Dedifferentiated amniotic fluid mesenchymal stem cell (primary cell): ENCODE data around the gene CHPF2.
A peak's percentile ranks its signal among the peaks of the same experiment; 100 is the strongest.

Source experiments
- DNase-seq: peaks from one replicate; pipeline ENCODE4 v3.0.0-alpha.2; 2016; ENCODE audit errors: extremely low spot score

CHPF2 gene

DNA sequence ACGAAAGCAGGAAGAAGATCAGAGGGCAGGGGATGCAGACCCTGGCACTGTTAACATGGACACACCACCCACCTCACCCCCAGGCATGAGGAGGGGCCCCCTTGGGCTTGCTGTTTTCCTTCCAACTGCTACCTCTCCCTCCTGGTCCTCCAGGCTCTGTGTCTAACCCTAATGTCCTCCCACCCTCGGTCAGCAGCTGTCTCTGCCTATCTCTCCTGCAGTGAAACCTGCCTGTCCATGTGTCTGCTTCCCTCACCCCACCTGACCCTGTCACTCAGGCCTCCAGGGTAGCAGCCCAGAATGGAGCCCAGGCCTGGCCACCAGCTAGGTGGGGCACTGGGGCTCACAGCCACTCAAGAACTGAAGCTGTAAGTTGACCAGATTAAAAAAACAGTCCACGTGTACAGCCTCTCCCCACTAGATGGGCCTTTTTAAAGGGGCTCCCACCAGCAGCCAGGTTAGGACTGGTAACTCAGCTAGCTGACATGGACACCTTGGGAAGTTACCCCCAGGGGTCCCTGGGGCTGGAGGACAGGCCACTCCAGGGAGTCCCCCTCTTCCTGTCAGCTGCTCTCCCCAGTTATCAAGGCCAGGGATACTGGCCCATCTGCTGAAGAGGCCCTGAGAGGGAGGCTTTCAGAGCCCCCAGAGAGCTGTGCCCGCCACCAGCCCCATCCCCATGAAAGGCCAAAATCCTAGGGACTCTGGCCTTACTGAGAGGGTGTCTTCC is 14.7 kb downstream of the CHPF2 start:
- no peak for DNase-seq

DNA sequence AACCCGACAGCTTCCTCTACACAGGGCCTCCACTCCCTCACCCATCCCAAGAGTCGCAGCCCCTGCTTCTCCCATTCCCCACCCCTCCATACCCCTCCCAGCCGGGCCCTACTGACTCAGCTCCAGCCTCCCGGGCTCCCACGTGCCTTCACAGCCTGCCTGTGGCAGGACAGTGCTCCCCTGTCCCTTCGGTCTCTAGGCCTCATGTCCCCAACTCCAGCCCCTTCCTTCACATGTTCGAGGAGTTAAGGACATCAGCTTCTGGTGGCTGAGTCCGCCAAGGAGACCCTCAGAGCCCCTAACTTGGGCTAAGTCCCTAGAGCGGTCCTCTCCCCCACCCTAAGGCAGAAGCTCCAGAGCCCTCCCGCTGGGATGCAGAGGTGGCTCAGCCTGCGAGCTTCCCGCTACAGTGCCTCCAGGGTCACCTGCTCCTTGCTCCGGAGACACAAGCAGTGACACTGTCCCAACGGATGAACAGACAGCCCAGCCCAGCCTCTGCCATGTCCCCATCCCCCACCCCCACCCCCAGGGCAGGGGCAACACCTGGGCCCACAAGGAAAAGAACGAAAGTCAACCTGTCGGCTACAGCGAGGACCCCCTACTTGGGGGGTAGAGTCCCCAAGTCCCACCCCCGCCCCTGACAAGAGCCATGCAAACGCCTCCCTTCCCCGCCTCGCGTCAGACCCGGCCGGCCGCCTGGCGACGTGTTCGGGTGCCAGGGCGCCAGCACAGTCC is 15.5 kb downstream of the CHPF2 start:
- DNase-seq, result no peak

DNA sequence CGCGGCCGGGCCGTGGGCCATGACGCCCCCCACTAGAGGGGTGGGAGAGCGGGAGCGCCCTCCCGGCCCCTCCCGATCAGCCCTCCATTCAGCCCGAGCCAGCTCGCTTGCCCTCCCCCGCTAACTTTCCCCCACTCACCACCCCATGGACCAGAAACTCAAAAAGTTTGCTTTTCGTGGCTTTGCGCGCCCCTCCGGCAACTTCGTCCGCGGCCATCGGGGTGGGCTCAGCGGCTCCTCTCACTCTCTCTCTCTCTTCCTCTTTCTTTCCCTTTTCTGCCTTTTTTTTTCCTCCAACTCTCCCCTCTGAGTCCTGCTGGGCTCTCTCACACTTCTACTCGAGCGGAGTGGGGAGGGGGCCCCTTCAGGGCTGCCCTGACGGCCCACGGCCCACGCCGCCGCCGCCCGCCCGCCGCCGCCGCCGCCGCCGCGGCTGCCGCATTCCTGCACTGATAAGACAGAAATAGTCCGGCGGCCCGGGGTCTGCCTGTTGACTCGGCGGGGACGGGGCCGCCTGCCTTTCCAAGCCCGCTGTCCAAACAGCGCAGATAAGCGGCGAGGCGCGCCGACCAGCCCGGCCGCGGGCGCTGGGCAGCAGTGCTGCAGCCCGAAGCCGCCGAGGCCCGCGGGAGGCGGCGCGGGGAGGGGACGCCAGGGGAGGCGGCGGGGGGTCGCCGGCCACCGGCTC is 16.2 kb downstream of the CHPF2 start, which contains the start of gene SMARCD3:
Gene SMARCD3, minus strand, starts transcription at position 349 of the 688 bp plus-strand sequence. Its CDS starts 132 bp downstream, at position 217.
- no peak for DNase-seq

DNA sequence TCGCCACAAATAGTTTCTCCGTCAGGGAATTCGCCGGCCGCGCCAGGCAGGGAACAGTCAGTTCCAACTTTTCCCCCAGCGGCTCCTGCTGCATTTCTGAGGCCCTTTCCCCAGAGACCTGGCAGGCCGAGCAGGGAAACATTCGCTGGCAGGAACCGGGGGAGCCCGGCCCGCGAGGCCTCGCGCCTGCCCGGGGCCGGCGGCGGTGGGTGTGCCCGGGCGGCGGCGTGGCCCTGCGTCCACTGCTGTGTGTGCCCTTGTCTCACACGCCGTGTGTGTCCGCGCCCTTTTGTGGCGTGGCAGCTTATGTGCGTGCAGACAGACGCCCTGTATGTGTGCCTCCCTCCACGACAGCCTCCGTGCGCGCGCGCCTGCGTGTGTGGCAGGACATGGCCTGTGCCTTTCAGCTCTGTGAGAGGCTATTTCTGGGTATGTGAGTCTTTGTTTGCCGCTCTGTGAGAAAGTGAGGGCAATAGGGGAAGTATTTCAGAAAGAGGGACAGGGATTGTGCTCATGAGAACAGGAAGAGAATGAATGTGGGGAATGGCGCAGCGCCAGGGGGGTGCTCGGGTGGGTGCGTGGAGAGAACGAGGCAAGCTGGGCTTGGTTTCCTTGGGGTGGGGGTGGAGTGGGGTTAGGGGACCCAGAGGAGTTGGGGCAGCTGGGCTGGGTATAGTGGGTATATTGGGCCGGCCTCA is 16.9 kb downstream of the CHPF2 start:
- DNase-seq, result peak; percentile 76

DNA sequence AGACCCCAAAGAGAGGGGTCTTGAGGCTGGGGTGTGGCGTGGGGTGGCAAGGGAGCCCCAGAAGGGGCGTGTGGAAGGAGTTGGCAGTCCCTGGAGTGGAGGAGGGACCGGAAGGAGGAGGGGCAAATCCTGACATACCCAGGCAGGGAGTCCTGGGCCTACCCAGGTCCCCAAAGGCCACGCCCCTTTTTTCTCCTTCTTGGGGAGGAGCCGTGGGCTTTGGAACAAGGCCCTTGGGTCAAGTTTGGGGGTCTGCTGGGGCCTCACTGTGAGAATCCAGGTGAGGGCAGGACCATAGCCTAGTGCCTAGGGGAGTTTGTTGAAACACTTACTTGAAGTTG is 17.4 kb downstream of the CHPF2 start:
- no peak for DNase-seq

DNA sequence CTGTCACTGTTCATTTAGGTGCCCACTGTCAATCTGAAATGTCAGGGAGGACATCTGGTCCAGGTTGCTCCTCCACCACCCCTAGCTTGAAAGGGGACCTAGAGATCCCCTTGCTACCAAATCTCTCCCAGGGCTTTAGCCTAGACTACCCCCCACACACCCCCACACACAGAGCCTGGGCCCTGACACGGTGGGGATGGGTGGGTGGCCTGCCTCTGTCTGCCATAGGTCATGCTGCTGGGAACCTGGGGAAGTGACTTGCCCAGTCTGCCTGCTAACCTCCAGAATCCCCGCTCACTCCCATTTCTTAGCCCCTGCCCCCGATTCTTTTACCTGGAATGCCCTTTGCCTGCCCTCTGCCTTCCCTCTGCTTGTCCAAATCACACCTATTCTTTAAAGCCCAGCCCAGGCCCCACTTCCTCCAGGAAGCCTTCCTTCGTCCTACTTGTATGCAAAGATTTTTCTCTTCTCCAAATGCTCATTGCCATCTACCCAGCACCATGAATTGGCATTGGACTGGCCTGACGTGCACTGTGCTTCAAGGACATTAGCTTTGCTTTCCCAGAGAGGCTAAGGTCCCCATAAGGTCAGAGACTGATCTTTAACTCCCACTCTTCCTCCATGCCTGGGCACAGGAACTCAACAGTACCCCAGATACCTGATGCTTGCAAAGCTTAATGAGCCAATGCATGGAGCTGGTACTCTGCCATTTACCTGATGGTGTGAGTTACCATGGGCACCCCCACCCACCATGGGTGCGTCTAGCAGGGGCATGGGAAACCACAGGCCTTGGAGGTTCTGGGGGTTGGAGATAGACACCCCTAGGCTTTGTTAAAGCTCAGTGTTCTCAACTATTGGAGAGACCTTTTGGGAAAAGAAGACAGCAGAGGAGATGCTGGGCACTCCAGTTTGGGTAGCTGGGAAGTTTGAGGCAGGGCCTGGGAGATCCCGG is 18.2 kb downstream of the CHPF2 start:
- DNase-seq, result no peak

DNA sequence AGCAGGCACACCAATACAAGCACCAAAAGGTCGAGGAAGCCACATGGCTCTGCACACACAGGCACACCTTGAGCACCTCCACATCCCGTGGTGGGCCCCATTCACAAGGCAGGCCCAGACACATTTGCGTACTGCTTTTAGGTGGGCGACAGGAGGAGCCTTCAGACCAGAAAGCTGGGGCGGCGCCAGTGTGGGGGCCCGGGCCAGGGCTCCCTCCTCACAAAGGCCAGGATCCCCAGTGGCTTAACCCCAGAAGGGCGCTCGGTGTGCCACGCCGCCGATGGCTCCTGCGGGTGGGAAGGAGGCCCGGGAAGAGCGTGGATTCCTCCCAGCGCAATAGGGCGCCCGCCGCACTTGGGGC is 19.0 kb downstream of the CHPF2 start:
- DNase-seq, result no peak

GRCh38 chr7:151251689-151252560 is 19.6 kb downstream of the CHPF2 start:
- DNase-seq, result peak; percentile 62

DNA sequence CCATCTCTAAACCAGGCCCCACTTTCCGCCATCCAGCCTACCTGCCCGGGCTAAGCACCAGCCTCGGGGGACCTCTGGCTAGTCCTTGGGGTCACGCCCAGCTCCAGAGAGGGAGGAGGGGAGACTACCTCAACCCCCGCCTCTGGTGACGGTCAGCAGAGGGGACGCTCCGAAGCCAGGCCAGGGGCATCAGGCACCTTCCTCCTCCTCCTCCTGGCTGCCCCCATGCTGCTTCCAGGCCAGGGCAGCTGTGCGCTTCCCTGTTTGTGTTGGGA is 20.2 kb downstream of the CHPF2 start:
- no peak for DNase-seq

- DNase-seq, result no peak
These were observed 20.9 kb downstream of the CHPF2 start for GRCh38 chr7:151252961-151253711.

DNA sequence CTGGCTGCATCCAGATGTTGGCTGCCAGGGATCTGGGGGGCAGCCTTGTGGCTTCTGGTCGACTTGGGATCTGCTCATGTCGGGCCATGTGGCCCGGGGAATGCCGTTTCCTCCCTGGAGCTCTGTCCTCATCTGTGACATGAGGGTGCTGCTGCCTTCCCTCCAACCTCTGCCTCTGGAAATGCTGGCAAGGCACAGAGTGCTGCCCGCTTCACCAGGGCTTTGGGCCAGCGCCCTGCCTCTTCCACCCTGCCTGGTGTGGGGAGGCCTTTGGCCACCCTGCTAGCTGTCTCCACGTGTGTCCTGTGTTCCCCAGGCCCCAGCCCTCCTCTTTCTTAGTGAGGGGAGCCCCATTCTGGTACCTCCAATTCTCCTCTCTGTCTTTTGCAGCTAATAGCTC is 22.0 kb downstream of the CHPF2 start:
- DNase-seq, result no peak

- no peak for DNase-seq
These were observed 22.6 kb downstream of the CHPF2 start for GRCh38 chr7:151254851-151255250.

DNA sequence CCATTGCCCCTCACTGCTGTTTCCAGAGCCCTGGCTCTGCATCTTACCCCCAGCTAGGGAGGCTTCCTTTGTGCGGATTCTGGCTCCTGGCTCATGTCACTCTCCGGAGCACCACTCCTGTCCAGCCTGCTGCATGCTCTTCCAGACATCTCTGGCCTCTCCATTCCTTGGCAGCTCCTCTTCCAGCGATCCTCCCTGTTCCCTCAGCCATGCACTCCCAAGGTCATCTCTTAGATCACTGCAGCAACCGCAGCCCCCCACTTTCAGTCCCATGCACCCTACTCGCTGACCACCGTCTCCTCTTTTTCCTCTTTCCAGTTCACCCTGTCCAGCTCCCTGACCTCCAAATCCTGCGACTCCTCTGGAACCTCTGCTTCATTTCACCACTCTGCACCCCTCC is 23.1 kb downstream of the CHPF2 start:
- no peak for DNase-seq

DNA sequence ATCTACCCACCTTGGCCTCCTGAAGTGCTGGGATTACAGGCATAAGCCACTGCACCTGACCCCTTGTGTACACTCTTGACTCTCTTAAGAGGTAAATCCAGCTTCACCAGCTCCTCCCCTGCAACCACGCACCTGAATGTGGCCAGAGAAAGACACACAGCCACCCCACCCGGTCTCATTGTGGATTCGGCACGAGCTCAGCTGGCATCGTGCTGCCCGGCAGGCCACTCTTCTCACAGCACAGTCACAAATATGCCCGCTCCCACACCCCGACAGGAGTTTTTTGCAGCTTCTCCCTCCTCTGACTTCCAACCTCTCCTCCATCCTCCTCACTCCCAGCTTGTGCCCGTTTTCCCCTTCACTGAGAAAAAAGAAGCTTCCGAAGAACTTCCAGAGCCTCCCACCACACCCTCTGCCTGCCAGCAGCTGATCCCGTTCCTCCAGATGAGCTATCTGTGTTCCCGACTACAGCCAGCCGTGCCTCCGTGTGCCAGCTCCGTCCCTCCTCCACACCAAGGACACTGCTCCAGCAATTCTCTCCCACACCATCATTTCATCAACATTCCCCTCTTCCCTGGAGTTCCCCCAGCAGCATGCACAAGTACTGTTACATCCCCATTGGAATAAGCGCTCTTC is 24.2 kb downstream of the CHPF2 start:
- DNase-seq, result no peak

- no peak for DNase-seq
These were observed 25.7 kb downstream of the CHPF2 start for GRCh38 chr7:151257990-151258389.

DNA sequence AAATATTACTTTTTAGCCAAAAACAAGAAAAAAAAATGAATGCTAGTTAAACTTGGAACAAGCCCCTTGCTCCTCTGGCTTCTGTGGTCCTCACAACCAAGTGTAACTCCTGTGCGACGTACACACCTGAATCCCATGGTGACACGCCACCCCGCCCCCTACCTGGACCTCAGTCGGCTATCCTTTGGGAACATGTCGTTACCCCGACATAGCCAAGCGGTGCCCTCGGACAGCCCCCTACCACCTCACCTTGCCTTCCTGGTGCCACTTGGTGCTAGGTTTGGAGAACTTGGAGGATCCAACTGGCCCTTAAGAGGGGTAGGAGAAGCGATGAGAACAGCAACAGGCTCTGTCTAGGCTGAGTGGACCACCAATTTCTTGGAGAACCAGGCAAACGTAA is 28.2 kb downstream of the CHPF2 start:
- DNase-seq, result no peak

- no peak for DNase-seq
These were observed 28.6 kb downstream of the CHPF2 start for GRCh38 chr7:151260883-151261282.

- no peak for DNase-seq
These were observed 29.2 kb downstream of the CHPF2 start for GRCh38 chr7:151261529-151261928.

GRCh38 chr7:151264615-151265014 is 32.3 kb downstream of the CHPF2 start:
- DNase-seq, result no peak
